ENCODE data around the gene DLG2.

- no peak for TF ChIP-seq POLR2A (IDR thresholded peaks at IDR 0.05; ENCODE audit: low read depth, low read length)
- TF ChIP-seq, protein P1, sequence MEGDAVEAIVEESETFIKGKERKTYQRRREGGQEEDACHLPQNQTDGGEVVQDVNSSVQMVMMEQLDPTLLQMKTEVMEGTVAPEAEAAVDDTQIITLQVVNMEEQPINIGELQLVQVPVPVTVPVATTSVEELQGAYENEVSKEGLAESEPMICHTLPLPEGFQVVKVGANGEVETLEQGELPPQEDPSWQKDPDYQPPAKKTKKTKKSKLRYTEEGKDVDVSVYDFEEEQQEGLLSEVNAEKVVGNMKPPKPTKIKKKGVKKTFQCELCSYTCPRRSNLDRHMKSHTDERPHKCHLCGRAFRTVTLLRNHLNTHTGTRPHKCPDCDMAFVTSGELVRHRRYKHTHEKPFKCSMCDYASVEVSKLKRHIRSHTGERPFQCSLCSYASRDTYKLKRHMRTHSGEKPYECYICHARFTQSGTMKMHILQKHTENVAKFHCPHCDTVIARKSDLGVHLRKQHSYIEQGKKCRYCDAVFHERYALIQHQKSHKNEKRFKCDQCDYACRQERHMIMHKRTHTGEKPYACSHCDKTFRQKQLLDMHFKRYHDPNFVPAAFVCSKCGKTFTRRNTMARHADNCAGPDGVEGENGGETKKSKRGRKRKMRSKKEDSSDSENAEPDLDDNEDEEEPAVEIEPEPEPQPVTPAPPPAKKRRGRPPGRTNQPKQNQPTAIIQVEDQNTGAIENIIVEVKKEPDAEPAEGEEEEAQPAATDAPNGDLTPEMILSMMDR (IDR thresholded peaks at IDR 0.05; ENCODE audit: extremely low read depth in 1 of 2, insufficient read depth in 1 of 2, low read depth in 1 of 2, low read length in 2 of 2) = no peak
- TF ChIP-seq POLR2AphosphoS5 (IDR thresholded peaks at IDR 0.05; ENCODE audit: insufficient read depth, low read depth, low read length) = no peak
- no peak for TF ChIP-seq EZH2 (IDR thresholded peaks at IDR 0.05; ENCODE audit: borderline replicate concordance, low read depth, low read length, severe bottlenecking)
- TF ChIP-seq JUN (IDR thresholded peaks at IDR 0.05; ENCODE audit: borderline replicate concordance, insufficient read depth, insufficient read length, low read depth) = no peak
Observed at GRCh38 chr11:84950569-84951270, 676.4 kb downstream of the DLG2 start.
